Fibroblast of villous mesenchyme (primary cell): Measurements from ENCODE around the gene CCND1. TPM values are rescaled to one million over a fixed set of nuclear protein-coding genes. Genes with fewer than 3 reads are reported as not detected.

Source experiments
- DNase-seq: peaks from one replicate; pipeline ENCODE4 v3.0.0-alpha.2; 2010; ENCODE audit warnings: low read depth
- H3K4me3 ChIP-seq: 2 replicates; pipeline ENCODE4 v1.5.1; 2011; ENCODE audit warnings: low read depth, mild to moderate bottlenecking, low read length
- total RNA-seq: library from RNA; depleted of rRNA; stranded (reverse); fragments of >200 nt; gene quantifications from 2 replicates; pipeline ENCODE4 v1.2.3, GENCODE V29; 2012
- TF ChIP-seq, protein P1 (sequence below): IDR thresholded peaks from 2 replicates; pipeline ENCODE4 v1.5.1; 2012; ENCODE audit warnings: low read depth, mild to moderate bottlenecking, low read length; ENCODE audit not compliant: insufficient read depth

Gene CCND1
- total RNA-seq, 1 donor = 365 TPM

DNA sequence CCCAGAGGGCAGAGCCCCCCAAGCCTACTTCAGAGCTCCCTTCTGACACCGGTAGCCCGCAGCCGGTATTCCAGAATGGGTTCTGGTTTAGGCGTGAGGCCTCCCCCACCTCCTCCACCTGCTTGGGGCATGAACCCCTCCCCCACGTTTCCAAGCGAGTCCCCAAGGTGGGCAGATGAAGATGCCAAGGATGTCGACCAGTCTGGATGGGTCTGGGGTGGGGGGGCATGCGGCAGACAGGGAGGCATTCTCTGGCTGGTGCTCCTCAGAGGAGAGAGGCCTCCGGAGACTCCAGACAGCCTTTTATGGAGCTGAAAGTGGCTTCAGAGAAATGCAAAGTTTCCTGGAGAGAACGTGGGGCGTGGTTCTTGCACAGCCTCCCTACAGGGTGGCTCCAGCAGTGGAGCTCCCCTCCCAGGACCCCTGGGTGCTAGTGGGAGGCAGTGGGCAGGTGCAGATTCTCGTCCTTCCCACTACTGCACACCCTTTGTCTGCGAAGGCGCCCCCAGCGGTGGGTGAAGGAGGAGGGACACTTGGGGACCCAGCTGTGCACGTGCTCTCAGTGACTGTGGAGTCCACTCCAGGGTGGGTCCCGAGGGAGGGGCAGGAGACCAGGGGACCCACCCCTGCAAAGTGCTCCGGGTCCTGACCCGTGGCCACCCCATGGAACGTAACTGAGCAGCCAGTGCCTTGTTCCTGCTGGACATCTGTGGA lies 4.2 kb downstream of the CCND1 start:
- TF ChIP-seq, protein P1, sequence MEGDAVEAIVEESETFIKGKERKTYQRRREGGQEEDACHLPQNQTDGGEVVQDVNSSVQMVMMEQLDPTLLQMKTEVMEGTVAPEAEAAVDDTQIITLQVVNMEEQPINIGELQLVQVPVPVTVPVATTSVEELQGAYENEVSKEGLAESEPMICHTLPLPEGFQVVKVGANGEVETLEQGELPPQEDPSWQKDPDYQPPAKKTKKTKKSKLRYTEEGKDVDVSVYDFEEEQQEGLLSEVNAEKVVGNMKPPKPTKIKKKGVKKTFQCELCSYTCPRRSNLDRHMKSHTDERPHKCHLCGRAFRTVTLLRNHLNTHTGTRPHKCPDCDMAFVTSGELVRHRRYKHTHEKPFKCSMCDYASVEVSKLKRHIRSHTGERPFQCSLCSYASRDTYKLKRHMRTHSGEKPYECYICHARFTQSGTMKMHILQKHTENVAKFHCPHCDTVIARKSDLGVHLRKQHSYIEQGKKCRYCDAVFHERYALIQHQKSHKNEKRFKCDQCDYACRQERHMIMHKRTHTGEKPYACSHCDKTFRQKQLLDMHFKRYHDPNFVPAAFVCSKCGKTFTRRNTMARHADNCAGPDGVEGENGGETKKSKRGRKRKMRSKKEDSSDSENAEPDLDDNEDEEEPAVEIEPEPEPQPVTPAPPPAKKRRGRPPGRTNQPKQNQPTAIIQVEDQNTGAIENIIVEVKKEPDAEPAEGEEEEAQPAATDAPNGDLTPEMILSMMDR = no peak
- no peak for DNase-seq
- no peak overlapping the region for H3K4me3 ChIP-seq

GRCh38 chr11:69645801-69646492 lies 5.0 kb downstream of the CCND1 start:
- no peak for DNase-seq
- TF ChIP-seq, protein P1 = no peak

DNA sequence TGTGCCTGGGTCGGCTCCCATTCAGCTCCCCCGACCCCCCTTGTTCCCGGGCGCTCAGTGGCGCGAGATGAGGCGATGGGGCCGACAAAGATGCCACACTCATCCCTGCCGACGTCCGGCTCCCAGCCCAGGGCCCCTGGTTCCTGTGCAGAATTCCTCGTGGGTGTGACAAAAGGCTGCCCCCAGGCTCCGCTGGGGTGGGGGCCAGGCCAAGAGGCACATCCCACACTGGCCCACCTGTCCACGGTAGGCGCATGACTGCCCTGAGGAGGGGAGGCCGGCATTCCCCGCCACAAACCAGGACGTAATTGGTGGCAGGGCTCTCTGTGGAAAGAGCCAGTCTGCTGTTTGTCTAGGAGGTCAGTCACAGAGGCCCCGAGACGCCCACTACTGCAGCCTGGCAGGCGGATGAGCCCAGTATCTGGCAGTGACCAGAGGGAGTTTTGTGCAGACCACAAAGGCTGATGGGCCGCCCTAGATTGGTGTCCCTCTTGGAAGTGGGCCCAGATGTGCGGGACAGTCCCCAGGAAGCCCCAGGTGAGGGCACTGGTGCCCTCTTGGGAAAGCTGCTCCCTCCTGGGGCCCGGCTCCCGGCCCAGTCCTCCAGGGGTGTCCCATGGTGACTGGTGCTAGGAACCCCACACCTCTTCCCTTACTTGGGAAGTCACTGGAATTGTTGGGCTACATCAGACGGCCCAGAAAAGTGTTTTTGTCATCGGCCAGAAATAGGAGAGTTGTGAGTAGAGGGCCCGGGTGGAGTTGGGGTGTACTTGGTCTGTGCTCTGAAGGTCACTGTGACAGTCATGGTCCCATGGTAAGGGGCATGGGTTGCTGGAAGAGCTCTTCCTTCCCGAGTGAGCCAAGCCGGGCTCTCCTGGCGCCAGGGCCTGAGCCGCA lies 5.8 kb downstream of the CCND1 start:
- TF ChIP-seq, protein P1 = no peak
- DNase-seq = no peak

More at GRCh38 chr11:69645801-69646492, 5.0 kb downstream of the CCND1 start:
- H3K4me3 ChIP-seq = no peak overlapping the region

GRCh38 chr11:69647390-69647748 lies 6.4 kb downstream of the CCND1 start:
- DNase-seq = no peak
- TF ChIP-seq, protein P1 = no peak
- no peak overlapping the region for H3K4me3 ChIP-seq

More for the DNA sequence above, 5.8 kb downstream of the CCND1 start:
- no peak overlapping the region for H3K4me3 ChIP-seq

GRCh38 chr11:69647761-69648497 lies 7.0 kb downstream of the CCND1 start:
- DNase-seq = no peak
- H3K4me3 ChIP-seq = no peak overlapping the region
- TF ChIP-seq, protein P1 = no peak

DNA sequence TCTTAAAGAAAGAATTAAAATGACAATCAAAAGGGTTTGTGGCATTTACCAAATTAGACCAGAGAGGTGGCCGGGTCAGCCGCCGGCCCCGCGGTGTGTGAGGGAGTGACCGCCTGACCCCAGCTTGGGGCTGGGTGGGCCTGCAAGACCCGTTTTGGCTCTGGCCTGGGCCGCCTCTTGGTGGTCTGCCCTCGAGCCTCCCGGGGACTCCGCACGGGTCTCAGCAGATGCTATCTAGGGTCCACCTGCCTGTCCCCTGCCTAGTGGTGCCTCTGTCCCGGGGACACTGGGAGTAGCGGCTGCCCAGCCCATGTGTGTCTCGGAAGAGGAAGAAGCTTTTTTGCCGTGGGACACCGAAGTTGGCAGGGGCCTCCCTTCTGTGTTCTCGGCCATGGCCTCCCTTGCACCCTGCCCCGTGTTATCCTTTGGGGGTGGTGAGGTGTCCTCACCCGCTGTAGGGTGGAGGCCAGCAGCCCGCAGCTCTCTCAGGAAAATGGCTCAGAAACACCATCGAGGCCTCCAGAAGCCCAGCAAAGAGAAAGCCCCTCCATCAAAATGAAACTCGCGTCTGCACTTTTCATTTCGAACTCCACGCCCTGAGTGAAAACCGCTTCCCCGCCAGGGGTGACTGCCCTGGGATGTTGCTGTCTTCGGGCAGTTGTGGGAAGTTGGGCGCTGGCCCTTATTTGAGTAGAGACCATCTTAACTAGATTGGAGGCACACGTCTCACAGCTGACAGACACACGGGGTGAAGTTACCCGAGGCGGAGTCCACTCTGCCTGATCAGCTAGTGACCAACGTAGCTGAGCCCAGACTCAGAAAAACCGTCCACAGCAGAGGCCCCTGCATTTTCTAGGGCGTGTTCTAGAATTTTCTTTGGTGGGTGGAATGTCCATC lies 8.0 kb downstream of the CCND1 start:
- DNase-seq = no peak
- H3K4me3 ChIP-seq = no peak overlapping the region
- TF ChIP-seq, protein P1 = no peak
